HL-60/S4 (cell line): ENCODE results near the gene NDUFAB1.
"Not testable (repeated sequence)": the region's sequence is repeated elsewhere in the genome, so short reads cannot be mapped to it uniquely, and the experiment has no call there.

Experiments used
- in situ Hi-C: fragments of 300-500 bp; cut with MboI; formaldehyde crosslinking; loops from 2 replicates; pipeline ENCODE4 v1.14.3; 2022; ENCODE audit warnings: low sequenced_read_pairs

The NDUFAB1 gene

DNA sequence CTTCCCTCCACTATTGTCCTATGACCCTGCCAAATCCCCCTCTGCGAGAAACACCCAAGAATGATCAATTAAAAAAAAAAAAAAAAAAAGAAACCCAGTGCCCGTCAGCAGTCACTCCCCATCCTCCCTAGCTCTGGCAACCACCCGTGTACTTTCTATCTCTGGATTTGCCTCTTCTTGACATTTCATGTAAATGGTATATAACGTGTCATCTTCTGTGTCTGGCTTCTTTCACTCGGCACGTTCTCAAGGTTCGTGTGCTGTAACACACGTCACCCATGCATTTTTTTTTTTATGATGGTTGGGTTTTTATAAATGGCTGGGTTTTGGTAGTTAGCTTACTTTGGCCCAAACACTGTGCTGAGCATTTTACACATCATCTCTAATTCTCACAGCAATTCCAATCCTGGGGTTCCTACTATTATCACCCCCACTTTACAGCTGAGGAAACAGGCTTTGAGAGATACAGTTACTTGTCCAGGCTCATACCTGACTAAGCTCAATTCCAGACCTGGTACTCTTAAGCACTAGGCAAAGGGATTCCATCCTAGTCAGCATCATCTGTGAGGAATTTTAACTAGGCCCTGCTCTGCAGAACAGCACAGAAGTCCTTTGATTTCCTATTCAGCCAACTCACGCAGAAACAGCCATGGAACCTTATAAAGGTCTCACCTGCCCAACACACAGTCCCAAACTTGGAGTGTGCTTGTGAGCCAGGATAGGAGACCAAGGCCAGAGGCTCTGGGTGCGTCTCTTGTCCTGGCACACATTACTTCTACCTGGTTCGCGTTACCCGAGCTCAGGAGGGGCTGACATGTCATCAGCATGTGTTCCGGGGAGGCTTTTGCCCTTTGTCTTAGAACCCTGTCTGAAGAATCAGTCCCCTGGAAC, 11.7 kb downstream of the NDUFAB1 start:
- in situ Hi-C loops, result no loop called here

- in situ Hi-C loops, result not testable (repeated sequence)
Observed at GRCh38 chr16:23583271-23583670, 12.8 kb downstream of the NDUFAB1 start.

GRCh38 chr16:23581764-23582163, 14.4 kb downstream of the NDUFAB1 start:
- in situ Hi-C loops, result no loop called here

GRCh38 chr16:23580391-23580790, 15.7 kb downstream of the NDUFAB1 start:
- in situ Hi-C loops, result no loop called here

- in situ Hi-C loops, result no loop called here
Observed at GRCh38 chr16:23579371-23579770, 16.7 kb downstream of the NDUFAB1 start.

DNA sequence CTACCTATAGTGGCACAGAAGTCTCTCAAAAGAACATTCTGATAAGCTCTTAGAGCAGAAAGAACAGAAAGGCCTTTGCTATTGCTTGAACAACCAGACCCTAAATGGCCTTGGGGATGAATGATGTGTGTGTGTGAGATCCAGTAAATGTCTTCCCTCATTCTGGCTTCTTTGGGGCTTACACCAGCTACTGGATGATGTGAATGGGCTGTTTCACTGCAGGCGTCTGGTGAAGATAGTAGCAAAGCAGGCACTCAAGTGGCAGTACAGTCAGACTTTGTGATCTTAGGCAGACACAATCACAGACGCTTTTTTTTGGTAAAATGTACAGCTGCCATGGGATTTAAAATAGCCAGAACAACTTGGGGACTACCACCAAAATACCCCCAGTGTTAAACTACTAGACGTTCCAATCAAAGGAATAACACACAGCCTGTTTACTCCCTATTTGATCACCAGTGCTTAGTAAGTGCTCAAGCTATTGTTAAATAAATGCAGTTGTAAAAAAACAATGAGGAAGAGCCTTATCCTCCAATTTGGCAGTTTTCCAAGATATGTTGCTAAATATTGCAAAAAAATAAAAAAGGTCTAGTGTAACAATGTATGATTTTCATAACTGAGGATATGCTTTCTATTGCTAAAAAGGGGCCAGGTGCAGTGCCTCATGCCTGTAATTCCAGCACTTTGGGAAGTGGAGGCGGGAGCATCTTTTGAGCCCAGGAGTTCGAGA, 17.9 kb downstream of the NDUFAB1 start:
- in situ Hi-C loops, result no loop called here

- in situ Hi-C loops, result no loop called here
Observed at GRCh38 chr16:23577493-23577892, 18.6 kb downstream of the NDUFAB1 start.

- in situ Hi-C loops, result no loop called here
Observed at GRCh38 chr16:23575834-23576233, 20.3 kb downstream of the NDUFAB1 start.

GRCh38 chr16:23573817-23574216, 22.3 kb downstream of the NDUFAB1 start:
- in situ Hi-C loops, result no loop called here

DNA sequence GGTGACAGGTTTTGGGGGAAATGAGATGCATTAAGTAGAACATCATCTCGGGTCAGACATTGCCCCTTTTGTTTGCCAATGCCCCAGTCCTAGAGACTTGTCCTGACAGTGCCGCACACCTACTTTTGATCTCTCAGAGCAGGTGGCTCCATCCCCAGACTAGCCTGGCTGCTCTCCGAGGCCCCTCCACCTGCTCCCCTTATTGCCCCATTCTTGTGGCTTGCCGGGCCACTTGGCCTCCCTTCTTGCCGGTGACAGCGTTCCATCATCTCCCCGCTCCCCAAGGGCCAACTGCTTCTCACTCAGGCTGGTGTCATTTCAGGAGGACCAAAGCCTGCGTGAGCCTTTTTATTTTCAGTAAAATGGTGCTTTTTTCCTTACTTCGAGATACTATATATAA, 23.7 kb downstream of the NDUFAB1 start:
- in situ Hi-C loops, result no loop called here

DNA sequence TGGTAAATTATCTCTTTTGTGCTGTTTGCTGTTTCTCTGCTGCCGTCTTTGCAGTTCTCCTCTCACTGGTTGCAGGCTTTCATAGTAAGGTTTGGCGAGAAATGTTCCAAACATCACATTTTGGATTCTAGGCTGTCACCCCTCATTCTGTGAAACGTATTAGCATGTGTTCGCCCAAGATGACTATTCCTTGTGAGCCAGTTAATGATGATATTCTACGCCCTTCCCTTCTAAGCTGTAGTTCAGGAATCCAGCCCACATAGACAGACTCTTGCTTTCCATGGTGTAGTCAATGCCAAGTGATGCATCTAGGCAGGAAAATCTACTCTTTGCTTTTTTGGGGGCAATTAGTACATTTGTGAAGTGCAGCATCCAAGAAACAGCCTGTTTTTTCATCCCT, 24.2 kb downstream of the NDUFAB1 start:
- in situ Hi-C loops, result no loop called here

- in situ Hi-C loops, result no loop called here
Observed at GRCh38 chr16:23570992-23571632, 25.0 kb downstream of the NDUFAB1 start.

DNA sequence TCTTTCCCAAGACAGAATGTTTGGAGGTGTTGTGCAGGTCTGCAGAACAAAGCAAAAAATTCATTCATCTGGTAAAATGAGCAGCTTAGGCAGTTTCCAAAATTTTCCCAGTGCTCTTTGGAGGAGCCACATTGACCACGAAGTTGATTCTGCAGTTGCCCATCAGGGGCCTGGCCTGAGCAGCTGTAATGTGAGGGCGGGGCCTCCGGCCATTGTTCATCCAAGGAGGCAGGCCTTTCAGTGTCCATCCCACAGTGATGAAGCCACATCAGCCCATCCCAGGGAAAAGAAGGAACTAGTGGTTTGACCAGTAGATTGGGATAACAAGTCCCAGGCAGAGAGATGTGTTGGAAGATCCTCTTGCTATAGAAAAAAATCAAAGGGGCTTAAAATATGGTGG, 28.5 kb downstream of the NDUFAB1 start:
- in situ Hi-C loops, result no loop called here

- in situ Hi-C loops, result no loop called here
Observed at GRCh38 chr16:23566724-23567123, 29.4 kb downstream of the NDUFAB1 start.

- in situ Hi-C loops, result no loop called here
Observed at GRCh38 chr16:23564575-23565363, 31.3 kb downstream of the NDUFAB1 start.

DNA sequence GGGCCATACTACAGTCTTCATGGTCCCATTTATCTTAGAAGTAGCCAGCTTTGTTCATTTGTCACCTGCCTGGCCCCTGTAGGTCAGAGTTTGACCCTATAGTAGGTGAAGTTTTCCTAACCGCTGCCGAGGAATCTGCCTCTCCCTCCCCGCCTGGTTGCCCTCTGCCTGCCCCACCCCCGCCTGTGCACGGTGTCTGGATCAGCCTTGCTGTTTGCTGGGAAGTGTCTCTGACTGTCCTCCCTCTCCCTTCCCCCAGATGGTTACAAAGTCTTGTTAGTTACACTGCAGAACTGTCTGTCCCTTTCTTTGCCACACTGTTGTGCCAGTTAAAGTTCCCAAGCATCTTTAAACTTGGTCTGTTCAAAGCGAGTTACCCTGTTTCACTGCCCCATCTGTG, 32.9 kb downstream of the NDUFAB1 start:
- in situ Hi-C loops, result no loop called here

GRCh38 chr16:23562505-23562904, 33.6 kb downstream of the NDUFAB1 start:
- in situ Hi-C loops, result no loop called here

- in situ Hi-C loops, result no loop called here
Observed at GRCh38 chr16:23561586-23561985, 34.5 kb downstream of the NDUFAB1 start.

GRCh38 chr16:23557779-23558702, 38.1 kb downstream of the NDUFAB1 start:
- in situ Hi-C loops, result no loop called here
